Body of pancreas (tissue), 4 donors: Measurements from ENCODE around the gene SLC1A2. TPM values are rescaled to one million over a fixed set of nuclear protein-coding genes. Genes with fewer than 3 reads are reported as not detected.
A peak's percentile ranks its signal among the peaks of the same experiment; 100 is the strongest.
"Not testable (repeated sequence)": the region's sequence is repeated elsewhere in the genome, so short reads cannot be mapped to it uniquely, and the experiment has no call there.

Source experiments
- ATAC-seq: fragments of 150-250 bp; one replicate; pipeline ENCODE4 v1.9.1; 2016
- DNase-seq, 4 donors: peaks; one replicate each; pipeline ENCODE4 v3.0.0-alpha.2; 2019
- H3K27ac ChIP-seq, 4 donors: fragments of 200-600 bp; sonication (generic); 1 replicate in 3 of 4; 2 replicates in 1 of 4; pipeline versions ENCODE4 v1.5.1 to v1.6.1; 2016 to 2019; ENCODE audit warnings: mild to moderate bottlenecking in 1 of 4, mixed read lengths in 1 of 4, moderate library complexity in 1 of 4
- H3K27me3 ChIP-seq, 2 donors: fragments of 200-600 bp; sonication (generic); one replicate each; pipeline ENCODE4 v1.6.0; 2016; ENCODE audit warnings: mild to moderate bottlenecking in 1 of 2
- H3K36me3 ChIP-seq, 2 donors: fragments of 200-600 bp; sonication (generic); replicated peaks in 1 of 2; 2 replicates each; pipeline ENCODE4 v1.5.1; 2016; ENCODE audit warnings: low read depth in 2 of 2; ENCODE audit not compliant: insufficient read depth in 1 of 2
- H3K4me1 ChIP-seq: fragments of 200-600 bp; sonication (generic); one replicate; pipeline ENCODE4 v1.6.0; 2016
- H3K4me3 ChIP-seq, 2 donors: fragments of 200-600 bp; sonication (generic); 1 replicate in 1 of 2; 2 replicates in 1 of 2; pipeline ENCODE4 v1.5.1; 2016 to 2019
- H3K9me3 ChIP-seq, 3 donors: fragments of 200-600 bp; sonication (generic); 1 replicate in 2 of 3; 2 replicates in 1 of 3; pipeline ENCODE4 v1.5.1; 2016
- POLR2A ChIP-seq, 3 donors: fragments of 450-650 bp; IDR thresholded peaks; one replicate each; pipeline ENCODE4 v1.6.1; 2016; ENCODE audit warnings: antibody characterized with exemption in 3 of 3, mild to moderate bottlenecking in 2 of 3
- WGBS, 2 donors: methylation state at CpG; one replicate each; pipeline ENCODE4 v1.1.5; 2017; 5-methylcytosine and 5-hydroxymethylcytosine counted together
- intact Hi-C: fragments of 100-400 bp; cut with DNase I; formaldehyde crosslinking; loops from one replicate; pipeline ENCODE4 v1.15.1; 2023
- total RNA-seq, 2 donors: library from RNA; depleted of rRNA; stranded (reverse); fragments of >200 nt; gene quantifications; one replicate each; pipeline ENCODE4 v1.1.0, GENCODE V29; 2016
- TF ChIP-seq, protein P1 (sequence below), 7 experiments: fragments of 450-650 bp in 4 of 7; fragments of 200-600 bp in 3 of 7; sonication (generic) in 3 of 7; IDR thresholded peaks; one replicate each; pipeline ENCODE4 v1.5.1; 2016 to 2019; ENCODE audit warnings: antibody characterized with exemption in 7 of 7

Gene SLC1A2
- total RNA-seq, 2 donors from 2014 or later, result 23.1 to 73.7 TPM

DNA sequence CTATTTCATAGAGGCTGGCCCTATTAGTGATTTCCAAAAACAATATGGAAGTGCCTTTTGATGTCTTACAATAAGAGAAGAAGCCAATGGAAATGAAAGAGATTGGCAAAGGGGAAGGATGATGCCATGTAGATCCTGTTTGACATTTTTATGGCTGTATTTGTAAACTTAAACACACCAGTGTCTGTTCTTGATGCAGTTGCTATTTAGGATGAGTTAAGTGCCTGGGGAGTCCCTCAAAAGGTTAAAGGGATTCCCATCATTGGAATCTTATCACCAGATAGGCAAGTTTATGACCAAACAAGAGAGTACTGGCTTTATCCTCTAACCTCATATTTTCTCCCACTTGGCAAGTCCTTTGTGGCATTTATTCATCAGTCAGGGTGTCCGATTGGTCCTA, 189.0 kb downstream of the SLC1A2 start:
- DNase-seq (no peak), ATAC-seq (no peak)
- 95 to 100% methylated on average over 1 of the region's 1 CpG for WGBS, 2 donors
- TF ChIP-seq, protein P1, sequence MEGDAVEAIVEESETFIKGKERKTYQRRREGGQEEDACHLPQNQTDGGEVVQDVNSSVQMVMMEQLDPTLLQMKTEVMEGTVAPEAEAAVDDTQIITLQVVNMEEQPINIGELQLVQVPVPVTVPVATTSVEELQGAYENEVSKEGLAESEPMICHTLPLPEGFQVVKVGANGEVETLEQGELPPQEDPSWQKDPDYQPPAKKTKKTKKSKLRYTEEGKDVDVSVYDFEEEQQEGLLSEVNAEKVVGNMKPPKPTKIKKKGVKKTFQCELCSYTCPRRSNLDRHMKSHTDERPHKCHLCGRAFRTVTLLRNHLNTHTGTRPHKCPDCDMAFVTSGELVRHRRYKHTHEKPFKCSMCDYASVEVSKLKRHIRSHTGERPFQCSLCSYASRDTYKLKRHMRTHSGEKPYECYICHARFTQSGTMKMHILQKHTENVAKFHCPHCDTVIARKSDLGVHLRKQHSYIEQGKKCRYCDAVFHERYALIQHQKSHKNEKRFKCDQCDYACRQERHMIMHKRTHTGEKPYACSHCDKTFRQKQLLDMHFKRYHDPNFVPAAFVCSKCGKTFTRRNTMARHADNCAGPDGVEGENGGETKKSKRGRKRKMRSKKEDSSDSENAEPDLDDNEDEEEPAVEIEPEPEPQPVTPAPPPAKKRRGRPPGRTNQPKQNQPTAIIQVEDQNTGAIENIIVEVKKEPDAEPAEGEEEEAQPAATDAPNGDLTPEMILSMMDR (IDR thresholded peaks at IDR 0.05), result no peak
- TF ChIP-seq POLR2A (IDR thresholded peaks at IDR 0.05), result no peak
- no peak overlapping the region for H3K4me3 ChIP-seq
- peaks cover 5% of the 10 kb centered on the region for H3K4me1 ChIP-seq
- H3K9me3 ChIP-seq, result no peaks in the 10 kb centered on the region
- no peaks in the 10 kb centered on the region for H3K27me3 ChIP-seq
- peaks cover 0 to 5% of the 10 kb centered on the region in 2 donors for H3K36me3 ChIP-seq
- H3K27ac ChIP-seq, result no peak overlapping the region
- intact Hi-C loops, result no loop called here

DNA sequence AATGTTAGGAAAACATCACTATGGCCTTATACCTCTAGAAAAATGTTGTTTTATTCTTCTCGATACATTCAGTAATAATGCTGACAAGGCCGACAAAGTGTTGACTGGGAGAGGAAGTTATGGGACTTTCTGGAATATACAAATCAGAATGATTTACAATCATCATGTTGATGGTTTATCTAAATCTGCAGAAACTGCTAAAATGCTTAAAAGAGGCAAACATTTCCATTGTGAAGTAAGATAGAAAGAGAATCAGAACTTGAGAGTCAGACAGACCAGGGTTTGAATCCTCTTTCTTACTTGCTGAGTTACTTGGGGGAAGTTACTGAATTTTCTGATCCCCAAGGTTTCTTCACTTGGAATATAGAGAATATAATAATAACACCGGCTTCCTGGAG, 191.0 kb downstream of the SLC1A2 start:
- no peak for TF ChIP-seq POLR2A (IDR thresholded peaks at IDR 0.05)
- TF ChIP-seq, protein P1 (IDR thresholded peaks at IDR 0.05), result no peak
- WGBS, 2 donors, result 85 to 87% methylated on average over 3 of the region's 3 CpGs
- DNase-seq, result no peak
- intact Hi-C loops, result no loop called here
- Histone ChIP-seq H3K27me3 (no peaks in the 10 kb centered on the region), H3K9me3 (no peaks in the 10 kb centered on the region), H3K36me3 (peaks cover 4 to 5% of the 10 kb centered on the region in 2 donors), H3K4me1 (no peaks in the 10 kb centered on the region), H3K27ac (peak overlapping the region in 1 of 4 donors; percentile 7), H3K4me3 (no peak overlapping the region)
- no peak for ATAC-seq

DNA sequence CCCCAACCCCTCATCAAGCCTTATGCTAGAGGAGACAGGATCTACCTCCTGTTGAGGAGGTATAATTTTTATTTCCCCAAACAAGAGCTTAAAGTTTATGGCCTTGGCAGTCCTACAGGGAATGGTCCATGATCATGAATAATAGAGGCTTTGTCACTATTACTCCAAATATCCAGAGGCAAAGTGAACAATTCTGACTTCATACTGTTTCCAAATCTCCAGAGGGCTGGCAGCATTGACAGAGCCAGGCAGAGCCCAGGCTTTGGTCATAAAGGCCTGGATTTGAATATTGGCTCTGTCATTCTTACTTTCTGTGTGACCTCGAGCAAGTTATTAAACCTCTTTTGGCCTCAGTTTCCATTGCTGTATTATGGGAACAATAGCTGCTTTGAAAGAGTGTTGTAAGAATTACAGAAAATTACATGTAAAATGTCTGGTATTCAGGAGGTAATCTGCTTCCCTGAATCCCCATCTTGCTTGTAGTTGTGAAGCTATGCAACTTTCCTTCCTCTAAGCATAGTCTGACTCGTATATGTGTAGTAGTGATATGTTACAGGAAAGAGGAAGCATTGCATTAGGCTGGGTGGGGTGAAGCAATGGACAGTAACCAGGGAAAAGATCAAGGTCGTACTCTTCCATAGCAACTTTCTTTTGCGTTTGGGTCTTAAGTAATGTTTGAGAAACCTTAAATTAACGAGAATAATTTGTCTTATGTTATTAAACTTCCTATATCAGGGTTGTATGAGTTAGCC, 191.6 kb downstream of the SLC1A2 start:
- Histone ChIP-seq H3K36me3 (peaks cover 5 to 7% of the 10 kb centered on the region in 2 donors), H3K4me1 (no peaks in the 10 kb centered on the region), H3K27ac (peak overlapping the region in 1 of 4 donors; percentile 7), H3K9me3 (no peaks in the 10 kb centered on the region), H3K4me3 (no peak overlapping the region), H3K27me3 (no peaks in the 10 kb centered on the region)
- TF ChIP-seq, protein P1 (IDR thresholded peaks at IDR 0.05), result no peak
- no peak for TF ChIP-seq POLR2A (IDR thresholded peaks at IDR 0.05)
- DNase-seq (peak in 1 of 4 donors; percentile 35), ATAC-seq (no peak)
- 72 to 78% methylated on average over 5 of the region's 5 CpGs for WGBS, 2 donors
- intact Hi-C loops, result no loop called here

DNA sequence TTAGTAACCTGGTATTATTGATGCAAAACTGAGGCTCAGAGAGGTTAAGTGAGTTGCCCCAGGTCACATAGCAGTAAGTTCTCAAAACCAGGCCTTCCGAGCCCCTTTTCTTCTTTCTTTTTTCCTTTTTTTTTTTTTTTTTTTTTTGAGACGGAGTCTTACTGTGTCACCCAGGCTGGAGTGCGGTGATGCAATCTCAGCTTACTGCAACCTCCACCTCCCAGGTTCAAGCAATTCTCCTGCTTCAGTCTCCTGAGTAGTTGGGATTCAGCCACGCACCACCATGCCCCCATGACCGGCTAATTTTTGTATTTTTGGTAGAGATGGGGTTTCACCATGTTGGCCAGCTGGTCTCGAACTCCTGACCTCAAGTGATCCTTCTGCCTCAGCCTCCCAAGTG, 192.6 kb downstream of the SLC1A2 start:
- peaks cover 5 to 10% of the 10 kb centered on the region in 2 donors for H3K36me3 ChIP-seq
- H3K27ac ChIP-seq, H3K9me3 ChIP-seq, intact Hi-C loops, H3K27me3 ChIP-seq, DNase-seq, ATAC-seq, H3K4me3 ChIP-seq, H3K4me1 ChIP-seq: not testable (repeated sequence)
- WGBS, 2 donors, result 91 to 97% methylated on average over 6 of the region's 6 CpGs

DNA sequence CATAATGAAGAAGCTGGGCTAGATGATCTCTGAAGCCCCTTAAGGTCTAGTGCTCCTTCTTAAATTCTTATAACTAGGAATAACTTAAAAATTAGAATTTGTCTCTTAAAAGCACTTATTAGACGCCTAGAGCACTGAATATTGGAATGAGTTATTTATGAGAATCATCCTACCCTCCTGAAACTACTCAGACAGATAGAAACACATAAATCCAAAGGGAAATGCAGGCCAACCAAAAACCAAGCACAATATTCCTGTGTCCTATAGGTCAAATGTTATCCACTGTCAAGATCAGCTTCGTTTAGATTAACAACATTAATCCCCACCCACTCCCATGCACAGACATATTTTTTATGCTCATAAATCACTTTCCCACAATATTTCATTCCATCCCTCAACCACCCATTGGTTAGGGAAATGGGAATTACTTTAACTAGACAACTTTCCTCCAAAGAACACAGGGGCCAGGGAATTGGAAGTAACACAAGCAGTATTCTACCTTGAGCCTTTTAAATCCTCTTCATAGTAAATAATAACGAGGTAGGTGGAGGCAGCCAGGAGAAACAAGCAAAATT, 193.3 kb downstream of the SLC1A2 start:
- no peaks in the 10 kb centered on the region for H3K27me3 ChIP-seq
- TF ChIP-seq, protein P1 (IDR thresholded peaks at IDR 0.05), result no peak
- TF ChIP-seq POLR2A (IDR thresholded peaks at IDR 0.05), result no peak
- H3K27ac ChIP-seq, result no peak overlapping the region
- H3K4me3 ChIP-seq, result no peak overlapping the region
- 69 to 70% methylated on average over 3 of the region's 3 CpGs for WGBS, 2 donors
- H3K9me3 ChIP-seq, result no peaks in the 10 kb centered on the region
- peaks cover 5 to 11% of the 10 kb centered on the region in 2 donors for H3K36me3 ChIP-seq
- no peak for DNase-seq
- intact Hi-C loops, result no loop called here
- no peaks in the 10 kb centered on the region for H3K4me1 ChIP-seq
- no peak for ATAC-seq
